ENCODE results near the gene SHTN1. TPM values are rescaled to one million over a fixed set of nuclear protein-coding genes. Genes with fewer than 3 reads are reported as not detected.

SHTN1 gene, protein sequence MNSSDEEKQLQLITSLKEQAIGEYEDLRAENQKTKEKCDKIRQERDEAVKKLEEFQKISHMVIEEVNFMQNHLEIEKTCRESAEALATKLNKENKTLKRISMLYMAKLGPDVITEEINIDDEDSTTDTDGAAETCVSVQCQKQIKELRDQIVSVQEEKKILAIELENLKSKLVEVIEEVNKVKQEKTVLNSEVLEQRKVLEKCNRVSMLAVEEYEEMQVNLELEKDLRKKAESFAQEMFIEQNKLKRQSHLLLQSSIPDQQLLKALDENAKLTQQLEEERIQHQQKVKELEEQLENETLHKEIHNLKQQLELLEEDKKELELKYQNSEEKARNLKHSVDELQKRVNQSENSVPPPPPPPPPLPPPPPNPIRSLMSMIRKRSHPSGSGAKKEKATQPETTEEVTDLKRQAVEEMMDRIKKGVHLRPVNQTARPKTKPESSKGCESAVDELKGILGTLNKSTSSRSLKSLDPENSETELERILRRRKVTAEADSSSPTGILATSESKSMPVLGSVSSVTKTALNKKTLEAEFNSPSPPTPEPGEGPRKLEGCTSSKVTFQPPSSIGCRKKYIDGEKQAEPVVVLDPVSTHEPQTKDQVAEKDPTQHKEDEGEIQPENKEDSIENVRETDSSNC
- total RNA-seq (ENCODE audit: unreplicated experiment), result 106 TPM
- long read RNA-seq, full-length matches to known transcripts, result 5 of 16 reads
- long read RNA-seq, partial matches to known transcripts, result 6 of 16 reads
- long read RNA-seq, other reads (novel, unspliced or antisense), result 5 of 16 reads

DNA sequence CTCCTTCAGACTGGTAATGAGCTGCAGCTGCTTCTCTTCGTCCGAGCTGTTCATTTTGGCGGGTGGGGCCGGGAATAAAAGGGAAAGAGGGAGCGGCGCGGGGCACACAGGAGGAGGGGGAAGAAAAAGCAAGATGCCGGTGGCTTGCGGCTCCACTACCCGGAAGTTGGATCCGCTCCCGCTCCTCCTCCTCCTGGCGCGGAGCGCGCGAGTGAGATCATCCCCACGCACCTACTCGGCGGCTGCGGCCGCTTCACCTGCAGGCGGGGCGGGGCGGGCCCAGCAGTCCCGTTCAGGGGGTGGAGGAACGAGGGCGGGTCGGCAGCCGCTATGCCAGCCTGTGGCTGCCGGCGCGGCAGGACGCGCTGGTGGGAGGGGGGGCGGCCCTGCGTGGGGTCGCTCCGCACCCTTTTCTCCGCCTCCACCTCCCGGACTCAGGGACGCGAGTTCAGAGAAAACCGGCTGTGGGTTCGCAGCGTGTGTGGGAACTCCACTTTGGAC, at the start of gene SHTN1:
Gene SHTN1 (minus strand): TSS at position 162 of the 501 bp plus-strand sequence. CDS start 108 bp downstream, at position 54.
- peak; percentile 50 for DNase-seq (ENCODE audit: low spot score)
- H3K4me3 Mint-ChIP-seq (ENCODE audit: unreplicated experiment), result peak within 1 kb of the TSS; percentile 96
- peaks cover 5% of the 10 kb centered on the region for H3K27me3 Mint-ChIP-seq (ENCODE audit: unreplicated experiment)
- H3K27ac Mint-ChIP-seq (ENCODE audit: unreplicated experiment), result peak within 1 kb of the TSS; percentile 66
- TF ChIP-seq, protein P1, sequence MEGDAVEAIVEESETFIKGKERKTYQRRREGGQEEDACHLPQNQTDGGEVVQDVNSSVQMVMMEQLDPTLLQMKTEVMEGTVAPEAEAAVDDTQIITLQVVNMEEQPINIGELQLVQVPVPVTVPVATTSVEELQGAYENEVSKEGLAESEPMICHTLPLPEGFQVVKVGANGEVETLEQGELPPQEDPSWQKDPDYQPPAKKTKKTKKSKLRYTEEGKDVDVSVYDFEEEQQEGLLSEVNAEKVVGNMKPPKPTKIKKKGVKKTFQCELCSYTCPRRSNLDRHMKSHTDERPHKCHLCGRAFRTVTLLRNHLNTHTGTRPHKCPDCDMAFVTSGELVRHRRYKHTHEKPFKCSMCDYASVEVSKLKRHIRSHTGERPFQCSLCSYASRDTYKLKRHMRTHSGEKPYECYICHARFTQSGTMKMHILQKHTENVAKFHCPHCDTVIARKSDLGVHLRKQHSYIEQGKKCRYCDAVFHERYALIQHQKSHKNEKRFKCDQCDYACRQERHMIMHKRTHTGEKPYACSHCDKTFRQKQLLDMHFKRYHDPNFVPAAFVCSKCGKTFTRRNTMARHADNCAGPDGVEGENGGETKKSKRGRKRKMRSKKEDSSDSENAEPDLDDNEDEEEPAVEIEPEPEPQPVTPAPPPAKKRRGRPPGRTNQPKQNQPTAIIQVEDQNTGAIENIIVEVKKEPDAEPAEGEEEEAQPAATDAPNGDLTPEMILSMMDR (IDR thresholded peaks at IDR 0.05; ENCODE audit: unreplicated experiment), result no peak
- H3K4me1 Mint-ChIP-seq (ENCODE audit: unreplicated experiment), result peaks cover 41% of the 10 kb centered on the region
- peaks cover 3% of the 10 kb centered on the region for H3K36me3 Mint-ChIP-seq (ENCODE audit: low read depth, unreplicated experiment)
- H3K9me3 Mint-ChIP-seq (ENCODE audit: unreplicated experiment), result no peaks in the 10 kb centered on the region

DNA sequence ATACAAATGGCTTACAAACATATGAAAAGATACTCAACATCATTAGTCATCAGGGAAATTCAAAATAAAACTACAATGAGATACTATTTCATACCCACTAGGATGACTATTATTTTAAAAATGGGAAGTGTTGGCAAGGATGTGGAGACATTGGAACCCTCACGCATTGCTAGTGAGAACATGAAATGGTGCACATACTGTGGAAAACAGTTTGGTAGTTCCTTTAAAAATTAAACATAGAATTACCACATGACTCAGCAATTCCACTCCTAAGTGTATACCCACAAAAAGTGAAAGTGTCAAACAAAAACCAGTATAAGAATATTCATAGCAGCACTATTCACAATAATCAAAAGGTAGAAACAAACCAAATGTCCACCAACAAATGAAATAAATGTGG, 48.5 kb upstream of the SHTN1 start:
- peaks cover 3% of the 10 kb centered on the region for H3K36me3 Mint-ChIP-seq (ENCODE audit: low read depth, unreplicated experiment)
- H3K4me1 Mint-ChIP-seq (ENCODE audit: unreplicated experiment), result peaks cover 7% of the 10 kb centered on the region
- DNase-seq (ENCODE audit: low spot score), result no peak
- H3K4me3 Mint-ChIP-seq (ENCODE audit: unreplicated experiment), result no peak overlapping the region
- H3K9me3 Mint-ChIP-seq (ENCODE audit: unreplicated experiment), result no peaks in the 10 kb centered on the region
- H3K27me3 Mint-ChIP-seq (ENCODE audit: unreplicated experiment), result peaks cover 1% of the 10 kb centered on the region
- no peak overlapping the region for H3K27ac Mint-ChIP-seq (ENCODE audit: unreplicated experiment)
- TF ChIP-seq, protein P1 (IDR thresholded peaks at IDR 0.05; ENCODE audit: unreplicated experiment), result no peak

DNA sequence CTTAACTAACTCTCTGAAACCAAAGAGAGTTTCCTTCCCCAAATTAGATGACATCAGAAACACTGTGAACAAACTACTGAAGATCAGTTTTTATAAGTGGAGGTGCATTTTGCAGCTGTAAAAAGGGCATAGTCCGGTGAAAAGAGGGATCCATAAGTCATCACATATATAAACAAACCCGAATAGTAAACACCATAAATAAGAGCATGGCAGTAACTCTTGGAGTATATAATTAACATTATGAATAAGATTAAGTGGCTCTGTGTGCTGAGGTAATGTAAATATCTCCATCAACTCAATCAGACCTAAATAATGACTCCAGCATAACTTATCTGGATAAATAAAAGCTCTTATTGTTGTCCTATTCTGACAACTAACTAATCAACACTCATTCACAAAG, 43.0 kb upstream of the SHTN1 start:
- no peak for DNase-seq (ENCODE audit: low spot score)
- H3K4me1 Mint-ChIP-seq (ENCODE audit: unreplicated experiment), result no peaks in the 10 kb centered on the region
- no peaks in the 10 kb centered on the region for H3K9me3 Mint-ChIP-seq (ENCODE audit: unreplicated experiment)
- TF ChIP-seq, protein P1 (IDR thresholded peaks at IDR 0.05; ENCODE audit: unreplicated experiment), result no peak
- H3K36me3 Mint-ChIP-seq (ENCODE audit: low read depth, unreplicated experiment), result peaks cover 3% of the 10 kb centered on the region
- no peak overlapping the region for H3K27ac Mint-ChIP-seq (ENCODE audit: unreplicated experiment)
- H3K4me3 Mint-ChIP-seq (ENCODE audit: unreplicated experiment), result no peak overlapping the region
- peaks cover 1% of the 10 kb centered on the region for H3K27me3 Mint-ChIP-seq (ENCODE audit: unreplicated experiment)

DNA sequence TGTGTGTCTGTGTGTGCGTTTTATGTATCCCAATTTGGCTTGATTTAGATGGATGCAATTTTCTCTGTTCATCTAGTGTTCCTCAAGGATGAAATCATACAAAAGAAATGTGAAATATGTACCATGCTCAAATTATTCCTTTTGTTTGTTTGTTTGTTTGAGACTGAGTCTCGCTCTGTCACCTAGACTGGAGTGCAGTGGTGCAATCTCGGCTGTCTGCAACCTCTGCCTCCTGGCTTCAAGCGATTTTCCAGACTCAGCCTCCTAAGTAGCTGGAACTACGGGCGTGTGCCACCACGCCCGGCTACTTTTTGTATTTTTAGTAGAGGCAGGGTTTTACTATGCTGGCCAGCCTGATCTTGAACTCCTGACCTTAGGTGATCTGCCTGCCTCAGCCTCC, 11.3 kb upstream of the SHTN1 start:
- no peak overlapping the region for H3K4me3 Mint-ChIP-seq (ENCODE audit: unreplicated experiment)
- no peaks in the 10 kb centered on the region for H3K9me3 Mint-ChIP-seq (ENCODE audit: unreplicated experiment)
- H3K27me3 Mint-ChIP-seq (ENCODE audit: unreplicated experiment), result no peaks in the 10 kb centered on the region
- no peak for DNase-seq (ENCODE audit: low spot score)
- no peak overlapping the region for H3K27ac Mint-ChIP-seq (ENCODE audit: unreplicated experiment)
- H3K4me1 Mint-ChIP-seq (ENCODE audit: unreplicated experiment), result no peaks in the 10 kb centered on the region
- no peaks in the 10 kb centered on the region for H3K36me3 Mint-ChIP-seq (ENCODE audit: low read depth, unreplicated experiment)
- TF ChIP-seq, protein P1 (IDR thresholded peaks at IDR 0.05; ENCODE audit: unreplicated experiment), result no peak
